Chondrocyte (in vitro differentiated cells): Measurements from ENCODE around the gene ART5. TPM values are rescaled to one million over a fixed set of nuclear protein-coding genes. Genes with fewer than 3 reads are reported as not detected.

ENCODE experiments used
- DNase-seq: peaks from one replicate; pipeline ENCODE4 v3.0.0; 2021; ENCODE audit warnings: mixed read lengths, low spot score
- H3K27ac Mint-ChIP-seq: one replicate; pipeline ENCODE4 v1.8.0; 2021; ENCODE audit warnings: mild to moderate bottlenecking, moderate library complexity, mixed read lengths; ENCODE audit not compliant: unreplicated experiment
- H3K27me3 Mint-ChIP-seq: 2 replicates; pipeline ENCODE4 v1.8.0; 2021; ENCODE audit warnings: low read depth, mixed read lengths
- H3K36me3 Mint-ChIP-seq: 2 replicates; pipeline ENCODE4 v1.8.0; 2021; ENCODE audit warnings: low read depth, mixed read lengths
- H3K4me1 Mint-ChIP-seq: 2 replicates; pipeline ENCODE4 v1.8.0; 2021; ENCODE audit warnings: low read depth, mild to moderate bottlenecking, mixed read lengths
- H3K4me3 Mint-ChIP-seq: one replicate; pipeline ENCODE4 v1.8.0; 2021; ENCODE audit warnings: mild to moderate bottlenecking, moderate library complexity, mixed read lengths; ENCODE audit not compliant: unreplicated experiment
- H3K9me3 Mint-ChIP-seq: 2 replicates; pipeline ENCODE4 v1.8.0; 2021; ENCODE audit warnings: low read depth, mixed read lengths
- CTCF ChIP-seq: fragments of 200-600 bp; sonication (generic); IDR thresholded peaks from 2 replicates; pipeline ENCODE4 v1.5.0; 2021; ENCODE audit warnings: antibody characterized with exemption, mild to moderate bottlenecking, moderate library complexity
- total RNA-seq: library from RNA; stranded (reverse); gene quantifications from 3 replicates; pipeline ENCODE4 v1.2.1, GENCODE V29; 2021

Gene ART5
- total RNA-seq, 1 donor from 2014 or later, result 0.67 TPM

DNA sequence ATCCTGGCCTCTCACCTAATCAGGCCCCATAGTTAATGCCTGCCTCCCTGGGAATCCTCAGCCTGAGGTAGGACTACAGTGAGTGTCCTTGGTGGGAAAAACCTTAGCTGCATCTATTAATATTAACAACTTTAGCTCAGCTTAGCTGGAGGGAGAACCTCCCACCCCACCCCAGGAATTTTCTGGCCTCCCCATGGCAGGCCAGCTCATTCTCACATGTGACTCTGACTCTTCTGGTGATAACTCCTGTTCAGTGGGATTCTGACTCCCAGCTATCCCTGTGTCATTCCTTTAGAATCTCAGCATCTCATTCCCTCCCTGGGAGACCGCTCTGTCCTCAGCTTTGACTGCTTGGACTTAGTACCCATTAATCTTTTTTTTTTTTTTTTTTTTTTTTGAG is 14.5 kb downstream of the ART5 start:
- no peak overlapping the region for H3K4me3 Mint-ChIP-seq
- TF ChIP-seq CTCF, result no peak
- no peaks in the 10 kb centered on the region for H3K36me3 Mint-ChIP-seq
- no peaks in the 10 kb centered on the region for H3K9me3 Mint-ChIP-seq
- peak overlapping the region; percentile 80 for H3K27ac Mint-ChIP-seq
- H3K4me1 Mint-ChIP-seq, result peaks cover 8% of the 10 kb centered on the region
- peak; percentile 25 for DNase-seq
- H3K27me3 Mint-ChIP-seq, result no peaks in the 10 kb centered on the region

- Mint-ChIP-seq H3K36me3 (no peaks in the 10 kb centered on the region), H3K27me3 (no peaks in the 10 kb centered on the region), H3K27ac (no peak overlapping the region), H3K4me1 (peaks cover 8% of the 10 kb centered on the region), H3K9me3 (no peaks in the 10 kb centered on the region), H3K4me3 (no peak overlapping the region)
- no peak for TF ChIP-seq CTCF
- peak; percentile 59 for DNase-seq
These were observed 15.4 kb downstream of the ART5 start for GRCh38 chr11:3626250-3626960.

DNA sequence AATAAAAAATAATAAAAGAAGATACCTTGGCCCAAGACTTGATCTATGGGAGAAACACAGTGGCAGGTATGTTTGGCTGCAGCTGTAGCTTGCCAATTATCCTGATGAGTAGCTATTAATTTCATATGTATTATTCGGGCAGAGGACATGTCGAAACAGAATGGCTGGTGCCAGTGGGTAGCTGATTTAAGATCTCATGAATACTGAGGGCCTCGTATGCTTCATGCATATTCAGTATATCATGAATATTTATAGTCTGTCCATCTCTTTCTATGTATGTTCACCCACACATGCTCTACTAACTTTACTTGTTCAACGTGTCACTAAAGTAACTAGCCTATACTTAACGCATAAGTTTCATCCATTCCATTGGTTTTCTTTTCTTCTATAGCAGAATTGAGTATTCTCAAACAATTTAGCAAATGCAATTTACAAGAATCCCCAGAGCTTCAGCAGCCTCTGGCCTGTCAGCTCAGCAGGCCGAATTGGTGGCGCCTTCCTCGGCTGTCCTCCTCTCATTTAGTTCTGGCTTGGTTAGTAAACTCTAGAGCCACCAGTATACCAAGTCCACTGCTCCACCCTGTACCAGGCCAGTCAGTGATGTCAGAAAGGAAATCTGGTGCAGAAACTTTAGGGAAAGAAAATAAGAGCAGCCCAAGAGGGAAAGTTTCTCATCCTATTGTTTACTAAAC is 17.9 kb downstream of the ART5 start:
- H3K9me3 Mint-ChIP-seq, result no peaks in the 10 kb centered on the region
- peaks cover 8% of the 10 kb centered on the region for H3K4me1 Mint-ChIP-seq
- H3K36me3 Mint-ChIP-seq, result no peaks in the 10 kb centered on the region
- peak; percentile 20 for DNase-seq
- no peak overlapping the region for H3K27ac Mint-ChIP-seq
- H3K4me3 Mint-ChIP-seq, result no peak overlapping the region
- H3K27me3 Mint-ChIP-seq, result no peaks in the 10 kb centered on the region
- TF ChIP-seq CTCF, result no peak

- peak; percentile 17 for DNase-seq
- H3K4me1 Mint-ChIP-seq, result peaks cover 8% of the 10 kb centered on the region
- H3K27me3 Mint-ChIP-seq, result no peaks in the 10 kb centered on the region
- H3K36me3 Mint-ChIP-seq, result no peaks in the 10 kb centered on the region
- no peak for TF ChIP-seq CTCF
- no peaks in the 10 kb centered on the region for H3K9me3 Mint-ChIP-seq
- H3K4me3 Mint-ChIP-seq, result no peak overlapping the region
- H3K27ac Mint-ChIP-seq, result no peak overlapping the region
These were observed 18.7 kb downstream of the ART5 start for GRCh38 chr11:3623121-3623520.

DNA sequence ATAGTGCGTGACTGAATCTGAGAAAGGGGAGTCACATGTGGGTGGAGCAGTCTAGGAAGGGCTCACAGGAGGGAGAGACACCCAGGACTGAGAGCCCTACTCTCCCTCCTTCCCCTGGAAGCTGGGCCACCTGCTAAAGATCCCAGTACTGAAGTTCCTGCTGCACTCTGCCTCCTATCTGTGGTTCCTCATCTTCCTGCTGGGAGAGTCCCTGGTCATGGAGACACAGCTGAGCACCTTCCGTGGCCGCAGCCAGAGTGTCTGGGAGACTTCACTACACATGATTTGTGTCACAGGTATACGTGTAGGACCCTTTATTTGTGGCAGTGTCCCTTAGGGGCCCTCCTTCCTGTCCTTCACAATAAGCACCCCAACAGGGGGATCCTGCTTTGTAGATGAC is 19.3 kb downstream of the ART5 start:
- H3K9me3 Mint-ChIP-seq, result no peaks in the 10 kb centered on the region
- H3K27me3 Mint-ChIP-seq, result no peaks in the 10 kb centered on the region
- no peak for TF ChIP-seq CTCF
- no peak overlapping the region for H3K27ac Mint-ChIP-seq
- H3K4me1 Mint-ChIP-seq, result peaks cover 8% of the 10 kb centered on the region
- H3K4me3 Mint-ChIP-seq, result no peak overlapping the region
- no peaks in the 10 kb centered on the region for H3K36me3 Mint-ChIP-seq
- peak; percentile 41 for DNase-seq
